Stimulated activated CD8-positive, alpha-beta memory T cell treated with anti-CD3 and anti-CD28 coated beads, Interleukin-12 subunit alpha, Interleukin-12 subunit beta, amount 100 ng/mL, for 1 hour (primary cell): ENCODE results near the gene SRRM1.
A peak's percentile ranks its signal among the peaks of the same experiment; 100 is the strongest.
"Not testable (repeated sequence)": the region's sequence is repeated elsewhere in the genome, so short reads cannot be mapped to it uniquely, and the experiment has no call there.

Experiments used
- DNase-seq: peaks from one replicate; pipeline ENCODE4 v3.0.0-alpha.2; 2020; ENCODE audit warnings: low read depth

SRRM1 gene

DNA sequence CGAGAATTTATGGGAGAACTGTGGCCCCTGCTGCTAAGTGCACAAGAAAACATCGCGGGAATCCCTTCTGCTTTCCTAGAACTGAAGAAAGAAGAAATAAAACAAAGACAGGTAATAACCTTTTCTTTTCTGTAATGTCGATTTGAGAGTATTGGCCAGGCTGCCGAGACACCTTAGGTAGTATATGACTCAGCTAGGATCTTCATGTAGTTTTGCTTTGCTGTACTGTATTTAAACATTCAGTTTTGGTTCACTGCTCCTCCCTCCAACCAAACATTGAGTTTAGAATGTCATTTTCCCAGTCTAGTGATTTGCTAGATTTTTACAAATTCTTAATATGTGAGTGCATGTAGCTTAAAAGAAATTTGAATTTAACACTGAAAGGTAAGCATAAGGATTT, 5.8 kb downstream of the SRRM1 start:
- DNase-seq, result no peak

DNA sequence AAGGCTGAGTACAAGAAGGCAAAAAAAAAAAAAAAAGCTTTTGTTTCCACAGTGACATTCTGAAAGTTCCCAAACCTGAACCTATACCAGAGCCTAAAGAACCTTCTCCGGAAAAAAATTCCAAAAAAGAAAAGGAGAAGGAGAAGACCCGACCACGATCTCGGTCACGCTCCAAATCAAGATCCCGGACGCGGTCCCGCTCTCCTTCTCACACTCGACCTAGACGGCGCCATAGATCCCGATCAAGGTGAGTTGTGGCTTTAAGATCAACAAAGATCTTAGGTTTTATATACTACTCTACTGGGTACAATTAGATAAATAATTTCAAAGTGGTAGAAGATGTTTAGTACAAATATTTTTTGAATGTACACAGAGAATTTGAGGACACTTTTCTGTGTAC, 9.3 kb downstream of the SRRM1 start:
- DNase-seq, result no peak

DNA sequence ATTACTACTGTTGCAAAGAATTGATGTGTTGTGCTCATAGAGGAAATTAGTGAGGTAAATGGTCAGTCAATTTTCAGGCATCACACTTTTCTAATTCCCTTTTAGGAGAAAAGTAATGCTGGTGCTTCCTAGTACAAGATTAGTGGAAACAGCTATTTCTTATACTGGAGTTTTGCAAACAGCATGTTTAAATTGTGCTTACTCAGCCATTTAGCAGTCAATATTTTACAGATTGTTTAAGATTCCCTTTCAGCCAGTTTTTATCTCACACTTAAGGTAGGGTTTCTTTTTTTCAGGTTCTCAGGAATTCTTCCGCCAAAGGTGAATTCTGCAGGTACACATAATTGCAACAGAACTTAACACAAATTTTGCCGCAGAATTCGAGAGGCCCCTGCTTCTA, 10.9 kb downstream of the SRRM1 start:
- DNase-seq, result no peak

DNA sequence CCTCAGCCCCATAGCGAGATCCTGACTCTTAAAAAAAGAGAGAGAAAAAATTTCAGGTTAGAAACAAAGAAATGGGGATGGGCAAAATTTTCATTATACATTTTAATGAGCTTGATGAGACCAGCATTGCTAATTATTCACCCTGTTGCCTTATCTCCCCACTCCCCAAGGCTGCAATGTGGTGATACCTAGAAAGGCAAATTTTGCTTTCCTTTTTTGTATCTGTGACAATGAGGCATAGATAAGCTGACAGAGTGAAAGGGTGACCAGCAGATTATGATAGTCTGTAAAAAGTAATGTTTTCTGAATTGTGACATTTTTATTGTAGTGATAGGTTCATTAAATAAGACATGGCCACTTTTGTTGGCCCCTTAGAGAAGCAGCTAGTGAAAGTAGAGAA, 12.9 kb downstream of the SRRM1 start:
- no peak for DNase-seq

DNA sequence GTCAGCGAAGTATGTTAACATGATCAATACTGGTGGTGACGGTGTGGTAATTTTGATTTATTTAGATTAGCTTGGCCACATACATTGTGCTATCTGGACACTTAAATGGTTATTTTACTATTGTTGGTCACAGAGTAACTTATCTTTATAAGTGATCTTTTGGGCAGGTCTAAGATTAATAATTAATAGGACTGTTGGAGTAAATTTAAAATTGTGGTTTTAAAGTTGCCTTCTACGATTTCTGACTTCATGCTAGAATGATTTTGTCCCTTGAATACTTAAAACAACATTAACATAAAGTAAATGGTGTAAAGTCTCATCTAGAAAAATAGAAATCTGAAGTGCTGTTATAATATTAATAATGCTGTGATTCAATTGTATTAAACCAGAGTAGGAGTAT, 14.7 kb downstream of the SRRM1 start:
- no peak for DNase-seq

DNA sequence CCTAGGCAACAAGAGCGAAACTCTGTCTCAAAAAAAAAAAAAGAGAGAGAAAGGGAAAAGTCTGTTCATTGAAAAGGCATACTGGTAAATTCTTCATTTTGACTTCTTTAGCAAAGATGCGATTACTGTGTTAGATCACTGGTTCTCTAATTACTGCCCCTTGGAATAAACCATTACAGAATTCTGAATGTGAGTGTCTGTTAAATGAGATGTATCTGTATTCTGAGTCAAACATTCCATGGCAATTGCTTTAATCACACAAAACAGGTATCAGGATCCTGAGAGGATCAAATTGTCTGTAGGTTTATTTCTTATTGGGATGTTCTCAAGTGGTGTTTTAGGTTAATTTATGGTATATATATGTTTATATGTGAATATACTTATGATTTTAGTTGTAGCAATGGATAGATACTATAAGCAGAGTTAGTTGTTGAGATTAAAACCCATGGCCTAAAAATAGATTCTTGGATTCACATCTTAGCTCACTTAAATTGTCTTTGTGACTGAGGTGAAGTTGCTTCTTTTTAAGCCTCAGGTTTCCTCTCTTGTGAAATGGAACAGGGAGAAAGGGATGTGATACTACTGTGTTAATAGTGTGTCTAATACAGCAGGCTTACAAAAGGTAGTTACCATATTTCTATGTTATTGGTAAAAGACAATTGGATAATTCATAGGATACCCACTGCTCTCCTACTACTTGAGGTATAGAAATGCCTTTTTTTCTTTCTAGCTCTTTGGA, 16.2 kb downstream of the SRRM1 start:
- DNase-seq, result no peak

DNA sequence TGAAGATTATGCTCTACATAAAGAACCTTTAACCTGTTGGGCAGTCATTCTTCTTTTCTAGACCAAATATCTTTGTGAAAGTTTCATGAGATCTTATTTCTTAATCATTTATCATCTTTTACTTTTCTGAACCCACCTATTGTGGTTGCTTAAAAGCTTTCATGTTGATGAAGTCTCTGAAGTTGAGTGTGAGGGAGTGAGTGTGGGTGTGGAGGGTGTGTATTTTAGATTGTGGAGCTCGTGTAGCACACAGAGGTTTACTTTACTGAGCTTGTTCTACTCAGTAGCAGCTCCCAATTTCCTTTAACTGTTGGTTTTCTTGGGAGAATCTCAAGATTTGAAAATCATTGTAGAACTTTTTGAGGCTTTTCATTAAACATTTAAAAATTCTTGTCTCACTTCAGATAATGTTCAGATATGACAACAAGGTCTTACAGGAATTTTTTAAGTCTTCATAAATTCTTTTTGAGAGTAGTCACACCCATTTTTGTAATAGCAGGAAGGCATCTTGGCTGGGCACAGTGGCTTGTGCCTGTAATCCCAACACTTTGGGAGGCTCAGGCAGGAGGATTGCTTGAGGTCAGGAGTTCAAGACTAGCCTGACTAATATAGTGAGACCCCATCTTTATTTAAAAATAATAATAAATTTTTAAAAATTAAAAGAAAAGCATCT, 17.0 kb downstream of the SRRM1 start:
- DNase-seq, result no peak

DNA sequence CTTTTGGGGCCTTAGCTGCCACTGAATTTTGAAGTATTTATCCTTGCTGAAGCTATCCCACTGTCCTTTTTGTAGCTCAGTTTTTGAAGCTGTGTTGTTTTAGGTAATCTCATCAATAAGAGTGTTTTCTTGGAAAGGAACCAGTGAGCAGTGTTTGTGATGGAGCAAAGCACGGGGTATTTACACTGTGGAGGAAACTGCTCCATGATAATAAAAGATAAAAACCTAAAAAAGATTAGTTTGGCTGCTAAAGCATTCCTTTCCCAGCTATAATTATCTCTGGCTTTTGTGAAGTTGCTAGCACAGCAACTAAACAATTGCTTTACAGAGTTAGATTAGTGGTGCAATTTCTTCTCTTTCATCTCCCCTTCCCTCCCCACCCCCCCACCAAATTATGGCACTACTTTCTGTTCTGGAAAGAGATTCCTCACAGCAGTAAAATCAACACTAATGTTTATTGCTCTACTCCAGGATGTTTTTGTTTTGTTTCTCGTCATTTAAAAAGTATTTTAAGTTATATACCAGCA, 21.5 kb downstream of the SRRM1 start:
- no peak for DNase-seq

DNA sequence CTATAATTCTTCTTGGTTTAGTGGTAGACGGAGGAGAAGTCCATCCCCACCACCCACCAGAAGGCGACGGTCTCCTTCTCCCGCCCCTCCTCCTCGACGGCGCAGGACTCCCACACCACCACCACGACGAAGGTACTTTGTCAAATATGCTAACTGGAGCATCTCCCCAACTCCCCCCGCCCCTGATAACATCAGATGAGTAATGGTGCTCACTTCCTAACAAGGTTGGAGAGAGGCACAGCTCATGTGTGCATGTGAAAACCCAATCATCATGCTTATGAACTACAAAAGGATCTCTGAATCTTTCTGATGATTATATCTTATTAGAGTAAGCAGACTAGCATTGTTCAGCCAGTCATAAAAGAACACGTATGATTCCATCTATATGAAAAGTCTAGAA, 23.7 kb downstream of the SRRM1 start:
- no peak for DNase-seq

DNA sequence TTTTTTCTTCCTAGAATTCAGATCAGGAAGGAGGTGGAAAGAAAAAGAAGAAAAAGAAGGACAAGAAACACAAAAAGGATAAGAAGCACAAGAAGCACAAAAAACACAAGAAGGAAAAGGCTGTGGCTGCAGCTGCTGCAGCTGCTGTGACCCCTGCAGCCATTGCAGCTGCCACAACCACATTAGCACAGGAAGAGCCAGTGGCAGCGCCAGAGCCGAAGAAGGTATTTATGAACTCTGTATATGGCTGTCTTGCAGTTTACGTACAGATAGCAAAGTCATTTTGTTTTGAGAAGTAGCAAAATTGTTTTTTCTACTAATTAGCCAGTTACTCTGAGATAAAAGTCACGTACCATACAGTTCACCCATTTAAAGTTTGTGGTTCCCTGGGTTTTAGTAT, 28.3 kb downstream of the SRRM1 start:
- not testable (repeated sequence) for DNase-seq

DNA sequence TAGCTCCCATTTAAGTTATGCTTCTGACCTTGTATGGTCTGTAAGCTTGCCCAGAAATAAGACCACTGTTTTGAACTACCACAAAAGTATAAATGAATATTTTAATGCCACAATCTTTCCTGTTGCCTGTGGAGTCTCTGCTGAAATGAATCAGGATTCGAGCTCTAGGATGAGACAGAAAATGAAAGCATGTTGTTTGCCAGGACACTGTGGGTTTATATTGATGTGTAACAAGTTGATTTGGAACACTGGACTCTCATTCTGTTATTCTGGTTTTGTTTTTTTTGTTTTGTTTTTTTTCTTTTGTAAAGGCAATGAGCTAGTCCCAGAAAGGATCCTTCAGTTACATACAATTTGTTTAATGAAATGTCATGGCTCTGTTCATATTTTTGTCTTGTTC, 29.6 kb downstream of the SRRM1 start:
- not testable (repeated sequence) for DNase-seq

DNA sequence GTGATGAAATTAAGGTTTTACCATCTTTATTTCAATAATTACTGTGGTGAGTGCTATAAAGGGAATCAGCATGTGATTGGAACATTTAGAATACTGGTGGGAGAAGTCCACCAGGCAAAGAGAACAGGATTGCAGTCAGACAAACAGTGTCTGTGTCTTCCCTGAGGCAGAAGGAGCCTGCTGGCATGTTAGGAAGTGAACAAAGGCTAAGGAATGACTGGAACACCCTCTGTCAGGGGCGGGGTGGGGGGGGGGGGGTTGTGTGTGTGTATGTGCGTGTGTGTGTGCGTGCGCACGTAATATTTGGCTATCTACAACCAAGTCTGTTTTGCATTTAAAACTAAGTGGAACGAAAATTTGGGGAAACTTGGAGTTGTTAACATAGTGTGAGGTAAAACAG, 30.2 kb downstream of the SRRM1 start:
- DNase-seq, result no peak

DNA sequence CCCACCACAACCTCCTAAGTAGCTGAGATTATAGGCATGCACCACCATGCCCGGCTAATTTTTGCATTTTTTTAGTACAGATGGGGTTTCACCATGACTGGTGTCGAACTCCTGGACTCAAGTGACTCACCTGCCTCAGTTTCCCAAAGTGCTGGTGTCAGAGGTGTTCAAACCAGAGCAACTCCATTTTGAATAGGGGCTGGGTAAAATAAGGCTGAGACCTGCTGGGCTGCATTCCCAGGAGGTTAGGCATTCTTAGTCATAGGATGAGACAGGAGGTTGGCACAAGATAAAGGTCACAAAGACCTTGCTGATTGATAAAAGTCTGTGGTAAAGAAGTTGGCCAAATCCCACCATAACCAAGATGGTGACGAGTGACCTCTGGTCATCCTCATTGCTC, 35.3 kb downstream of the SRRM1 start:
- not testable (repeated sequence) for DNase-seq

DNA sequence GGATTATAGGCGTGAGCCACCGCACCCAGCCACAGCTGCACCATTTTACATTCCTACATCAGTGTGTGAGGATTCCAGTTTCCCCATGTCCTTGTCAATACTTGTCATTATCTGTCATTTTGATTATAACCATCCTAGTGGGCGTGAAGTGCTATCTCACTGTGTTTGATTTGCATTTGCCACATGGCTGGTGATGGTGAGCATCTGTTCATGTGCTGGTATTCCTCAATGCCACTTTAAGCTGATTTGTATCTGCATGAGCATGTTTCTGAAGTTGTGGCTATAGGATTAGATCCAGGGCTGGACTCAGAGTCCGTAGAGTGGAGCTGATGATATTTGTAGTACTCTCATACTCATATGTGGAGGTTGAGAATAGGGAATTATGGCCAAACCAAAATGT, 36.6 kb downstream of the SRRM1 start:
- DNase-seq, result no peak

DNA sequence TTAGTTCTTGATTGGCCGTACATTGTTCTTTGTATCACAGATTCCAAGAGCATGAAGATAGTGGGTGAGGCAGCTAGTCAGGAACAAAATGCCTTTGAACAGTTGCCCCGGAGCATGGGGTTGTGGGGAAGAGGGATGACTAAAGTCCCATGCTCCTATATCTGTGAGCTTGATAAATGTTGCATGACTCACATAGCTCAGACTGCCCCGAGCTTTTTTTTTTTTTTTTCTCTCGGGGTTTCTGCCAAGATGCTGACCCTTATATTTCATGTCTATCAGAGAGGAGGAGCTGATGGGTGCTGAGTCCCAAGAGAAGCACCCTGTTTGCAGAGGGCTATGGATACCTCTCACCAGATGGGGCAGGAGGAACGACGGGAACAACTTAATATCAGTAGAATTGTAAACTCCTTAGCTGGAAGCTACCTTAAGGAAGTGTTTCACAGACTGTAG, 40.6 kb downstream of the SRRM1 start:
- DNase-seq, result no peak

DNA sequence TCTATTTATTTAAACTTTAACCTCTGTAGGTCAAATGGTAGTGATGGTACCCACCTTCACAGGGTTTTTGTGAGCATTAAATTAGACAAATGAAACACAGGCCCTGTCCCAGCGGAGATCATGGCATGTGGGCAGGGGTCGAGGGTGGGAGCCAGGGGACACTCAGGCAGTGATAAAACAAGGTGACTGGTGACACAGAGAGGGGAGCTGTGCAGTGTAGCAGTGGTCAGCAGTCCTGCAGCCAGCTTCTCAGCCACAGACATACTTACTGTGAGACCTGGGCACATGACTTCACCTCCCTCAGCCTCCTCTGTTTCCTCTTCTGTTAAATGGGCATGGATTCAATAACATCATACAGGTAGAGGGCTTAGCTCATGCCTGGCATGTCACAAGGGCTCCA, 44.9 kb downstream of the SRRM1 start:
- DNase-seq, result no peak

DNA sequence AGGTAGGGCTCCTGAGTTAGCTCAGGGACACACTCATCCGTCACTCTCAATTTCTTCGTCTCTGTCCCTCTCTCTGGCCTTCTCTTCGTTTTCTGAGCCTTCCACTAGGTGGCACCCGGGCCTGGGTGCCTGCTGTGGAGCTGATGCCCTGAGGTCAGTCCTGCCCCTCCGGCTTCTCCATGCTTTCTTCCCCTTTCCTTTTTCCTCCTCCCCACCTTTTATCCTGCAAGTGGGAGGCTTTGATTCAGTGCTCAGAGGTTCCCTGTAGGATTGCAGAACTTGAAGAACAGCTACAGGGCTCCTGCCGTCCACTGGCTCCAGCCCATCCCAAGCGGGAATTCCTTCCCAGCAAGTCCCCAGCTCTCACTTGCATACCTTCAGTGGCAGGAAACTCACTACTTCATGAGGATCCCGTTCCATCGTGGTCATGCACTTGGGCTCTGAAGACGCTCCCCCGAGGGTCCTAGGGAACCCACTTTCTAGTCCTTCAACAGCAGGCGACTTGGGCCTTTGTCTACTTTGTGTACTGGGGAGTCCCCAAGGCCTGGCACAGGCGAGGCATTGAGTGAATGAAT, 45.6 kb downstream of the SRRM1 start:
- peak; percentile 26 for DNase-seq

DNA sequence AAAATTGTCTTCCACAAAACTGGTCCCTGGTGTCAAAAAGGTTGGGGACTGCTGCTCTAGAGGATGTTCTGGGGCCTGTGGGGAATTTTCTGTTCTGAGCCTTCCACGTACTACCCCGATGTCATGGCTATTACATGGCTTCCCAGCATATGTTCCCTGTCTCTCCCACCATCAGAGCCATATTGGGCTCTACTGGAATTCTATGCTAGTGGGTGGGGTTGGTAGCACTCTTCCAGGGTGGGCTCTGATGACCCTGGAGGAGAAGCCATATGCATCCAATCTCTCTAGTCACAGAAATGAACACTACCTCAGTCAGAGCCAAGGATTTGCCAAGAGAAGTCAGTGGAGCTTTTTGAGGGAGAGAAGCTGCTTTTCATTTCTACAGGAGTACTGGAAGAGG, 47.9 kb downstream of the SRRM1 start:
- no peak for DNase-seq

DNA sequence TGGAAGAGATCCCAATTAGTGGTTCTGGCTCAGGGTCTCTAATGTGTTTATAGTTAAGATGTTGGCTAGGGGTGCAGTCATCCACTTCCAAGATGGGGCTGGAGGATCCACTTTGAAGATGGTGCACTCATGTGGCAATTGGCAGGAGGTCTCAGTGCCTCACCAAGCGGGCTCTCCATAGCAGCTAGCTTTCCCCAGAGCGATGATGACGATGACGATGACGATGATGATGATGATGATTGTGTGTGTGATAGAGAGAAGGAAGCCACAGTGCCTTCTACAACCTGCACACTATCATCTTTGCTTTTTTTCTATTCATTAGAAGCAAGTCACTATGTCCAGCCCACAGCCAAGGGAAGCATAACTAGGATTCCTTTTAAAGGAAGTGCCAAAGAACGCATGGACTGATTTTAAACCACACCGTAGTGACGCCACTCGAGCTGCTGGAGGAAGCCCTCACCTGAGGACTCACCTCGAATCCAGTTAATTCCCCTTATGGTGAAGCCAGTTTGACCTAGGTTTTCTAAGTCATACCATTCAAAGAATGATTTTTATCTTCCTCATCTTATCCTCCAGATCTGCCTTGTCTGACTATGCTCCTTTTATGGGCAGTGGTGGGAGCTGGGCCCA, 49.4 kb downstream of the SRRM1 start:
- no peak for DNase-seq

DNA sequence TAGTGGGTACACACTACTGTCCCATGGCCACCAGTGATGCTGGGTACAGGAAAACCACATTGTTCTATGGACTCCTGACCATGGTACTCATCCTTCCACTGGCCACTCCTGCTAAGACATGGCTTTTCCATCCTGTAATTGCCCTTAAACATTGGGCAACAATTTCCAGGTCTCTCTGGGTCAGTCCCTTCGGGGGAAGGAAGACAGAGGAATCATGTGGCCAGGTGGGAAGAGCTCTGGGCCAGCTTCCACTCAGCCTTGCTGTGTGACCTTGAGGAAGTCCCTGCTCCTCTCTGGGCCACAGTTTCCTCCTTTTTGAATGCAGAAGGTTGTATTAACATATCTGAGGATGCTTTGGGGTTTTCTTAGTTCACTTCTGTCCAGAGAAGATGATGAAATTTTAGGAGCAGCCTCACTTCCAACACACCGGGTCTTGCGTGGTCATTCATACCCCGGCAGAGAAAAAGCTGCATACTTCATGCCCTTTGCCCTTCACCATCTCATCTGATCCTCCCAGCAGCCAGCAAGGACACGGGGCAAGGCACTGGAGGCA, 50.8 kb downstream of the SRRM1 start:
- DNase-seq, result no peak

DNA sequence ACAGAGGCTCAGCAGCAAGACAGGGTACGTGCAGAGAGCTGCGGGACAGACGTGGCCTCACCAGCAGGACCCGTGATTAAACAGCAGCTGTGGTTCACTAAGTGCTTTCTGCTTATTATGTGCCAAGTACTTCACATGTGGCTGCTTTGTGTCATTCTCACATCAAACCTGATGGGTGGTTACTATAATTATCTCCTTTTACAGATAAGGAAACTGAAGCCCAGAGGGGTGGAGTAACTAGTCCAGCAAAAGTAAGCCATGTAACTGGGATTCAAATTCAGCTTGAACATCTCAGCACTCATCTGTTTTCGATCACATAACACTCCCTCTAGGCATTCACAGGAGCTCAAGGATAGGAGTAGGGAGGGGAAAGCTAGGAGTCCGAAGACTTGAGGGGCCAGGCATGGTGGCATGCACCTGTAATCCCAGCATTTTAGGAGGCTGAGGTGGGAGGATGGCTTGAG, 51.3 kb downstream of the SRRM1 start:
- no peak for DNase-seq

DNA sequence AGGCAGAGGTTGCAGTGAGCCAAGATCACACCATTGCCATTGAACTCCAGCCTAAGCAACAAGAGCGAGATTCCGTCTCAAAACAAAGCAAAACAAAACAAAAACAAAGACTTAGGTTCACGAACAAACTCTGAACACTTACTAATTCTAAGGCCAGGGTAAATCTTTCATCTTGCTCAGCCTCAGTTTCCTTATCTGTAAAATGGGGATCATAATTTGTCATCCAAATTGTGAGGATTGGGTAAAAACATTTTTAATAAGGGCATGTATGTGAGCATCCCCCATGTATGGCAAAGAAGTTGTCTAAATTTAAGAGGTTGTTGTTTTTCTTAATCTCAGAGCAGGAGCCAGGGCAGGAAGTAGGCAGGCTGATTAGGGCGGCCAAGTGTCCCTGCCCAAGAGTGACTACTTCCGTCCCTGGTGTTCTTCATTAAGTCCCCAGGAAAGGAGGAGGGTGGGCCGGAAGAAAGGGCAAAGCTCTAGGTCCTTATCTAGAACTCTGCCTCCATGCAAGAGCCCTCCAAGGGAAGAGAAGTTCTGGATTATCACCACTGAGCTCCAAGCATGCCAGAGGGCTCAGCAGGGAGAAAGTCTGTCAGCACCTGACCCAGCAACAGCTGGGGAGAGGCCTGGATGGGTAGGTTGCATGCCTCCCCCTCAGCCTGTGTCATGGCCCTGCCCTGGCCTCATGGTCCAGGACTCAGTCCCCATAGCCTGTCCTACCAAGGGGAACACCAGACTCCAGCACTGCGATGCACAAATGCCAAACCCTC, 52.3 kb downstream of the SRRM1 start:
- DNase-seq, result no peak
